Muscle layer of colon (tissue), 2 donors: ENCODE data around the gene ELOVL2.

Source experiments
- H3K27ac ChIP-seq: one replicate; pipeline ENCODE4 v1.7.0; 2013; ENCODE audit warnings: low read depth, mild to moderate bottlenecking, low read length, moderate library complexity
- H3K27me3 ChIP-seq, 2 donors: one replicate each; pipeline ENCODE4 v1.7.0; 2013; ENCODE audit warnings: low read length in 2 of 2, mild to moderate bottlenecking in 2 of 2; ENCODE audit not compliant: insufficient read depth in 2 of 2, control insufficient read depth in 1 of 2
- H3K36me3 ChIP-seq: one replicate; pipeline ENCODE4 v1.7.0; 2013; ENCODE audit warnings: mild to moderate bottlenecking, low read length; ENCODE audit not compliant: insufficient read depth
- H3K4me1 ChIP-seq: one replicate; pipeline ENCODE4 v1.7.0; 2013; ENCODE audit warnings: mild to moderate bottlenecking, low read length; ENCODE audit not compliant: insufficient read depth
- H3K4me3 ChIP-seq, 2 donors: one replicate each; pipeline ENCODE4 v1.7.0; 2013; ENCODE audit warnings: low read length in 2 of 2, low read depth in 1 of 2, mild to moderate bottlenecking in 1 of 2, moderate library complexity in 1 of 2
- H3K9ac ChIP-seq: one replicate; pipeline ENCODE4 v1.7.0; 2013; ENCODE audit warnings: low read length
- H3K9me3 ChIP-seq: one replicate; pipeline ENCODE4 v1.7.0; 2013; ENCODE audit warnings: mild to moderate bottlenecking, low read length
- donor health status: abdominal sarcoma.
- donor health status: Adenocarcinoma of cecum.

ELOVL2 gene

GRCh38 chr6:11036351-11036740, 7.8 kb downstream of the ELOVL2 start:
- H3K4me3 ChIP-seq = no peak overlapping the region
- no peaks in the 10 kb centered on the region for H3K9me3 ChIP-seq

GRCh38 chr6:11035616-11036350, 8.3 kb downstream of the ELOVL2 start:
- Histone ChIP-seq H3K4me1 (no peaks in the 10 kb centered on the region), H3K9me3 (no peaks in the 10 kb centered on the region), H3K27me3 (peaks cover 0 to 4% of the 10 kb centered on the region in 2 donors), H3K27ac (no peak overlapping the region), H3K4me3 (no peak overlapping the region), H3K36me3 (no peaks in the 10 kb centered on the region), H3K9ac (no peak overlapping the region)

More at GRCh38 chr6:11036351-11036740, 7.8 kb downstream of the ELOVL2 start:
- Histone ChIP-seq H3K27me3 (peaks cover 0 to 4% of the 10 kb centered on the region in 2 donors), H3K27ac (no peak overlapping the region), H3K4me1 (no peaks in the 10 kb centered on the region), H3K9ac (no peak overlapping the region), H3K36me3 (no peaks in the 10 kb centered on the region)

- H3K9me3 ChIP-seq = no peaks in the 10 kb centered on the region
- no peaks in the 10 kb centered on the region for H3K4me1 ChIP-seq
- no peak overlapping the region for H3K4me3 ChIP-seq
- peaks cover 0 to 3% of the 10 kb centered on the region in 2 donors for H3K27me3 ChIP-seq
- no peaks in the 10 kb centered on the region for H3K36me3 ChIP-seq
- H3K9ac ChIP-seq = no peak overlapping the region
- no peak overlapping the region for H3K27ac ChIP-seq
Measured at GRCh38 chr6:11033825-11034224, 10.3 kb downstream of the ELOVL2 start.

- no peaks in the 10 kb centered on the region for H3K27me3 ChIP-seq
- H3K9me3 ChIP-seq = no peaks in the 10 kb centered on the region
- H3K27ac ChIP-seq = no peak overlapping the region
- no peak overlapping the region for H3K4me3 ChIP-seq
- H3K9ac ChIP-seq = no peak overlapping the region
- H3K4me1 ChIP-seq = no peaks in the 10 kb centered on the region
- no peaks in the 10 kb centered on the region for H3K36me3 ChIP-seq
Measured at GRCh38 chr6:11030904-11031303, 13.2 kb downstream of the ELOVL2 start.

- Histone ChIP-seq H3K27me3 (no peaks in the 10 kb centered on the region), H3K4me3 (no peak overlapping the region), H3K4me1 (no peaks in the 10 kb centered on the region), H3K36me3 (no peaks in the 10 kb centered on the region), H3K27ac (no peak overlapping the region), H3K9ac (no peak overlapping the region), H3K9me3 (no peaks in the 10 kb centered on the region)
Measured at GRCh38 chr6:11028959-11029358, 15.1 kb downstream of the ELOVL2 start.

GRCh38 chr6:11027565-11028110, 16.5 kb downstream of the ELOVL2 start:
- Histone ChIP-seq H3K9ac (no peak overlapping the region), H3K4me3 (no peak overlapping the region), H3K27me3 (no peaks in the 10 kb centered on the region), H3K27ac (no peak overlapping the region), H3K9me3 (no peaks in the 10 kb centered on the region), H3K36me3 (no peaks in the 10 kb centered on the region), H3K4me1 (no peaks in the 10 kb centered on the region)

GRCh38 chr6:11025921-11026635, 18.0 kb downstream of the ELOVL2 start:
- no peak overlapping the region for H3K4me3 ChIP-seq
- H3K9ac ChIP-seq = no peak overlapping the region
- no peak overlapping the region for H3K27ac ChIP-seq
- H3K4me1 ChIP-seq = no peaks in the 10 kb centered on the region
- no peaks in the 10 kb centered on the region for H3K36me3 ChIP-seq
- H3K9me3 ChIP-seq = no peaks in the 10 kb centered on the region
- no peaks in the 10 kb centered on the region for H3K27me3 ChIP-seq

GRCh38 chr6:11025130-11025529, 19.0 kb downstream of the ELOVL2 start:
- Histone ChIP-seq H3K9ac (no peak overlapping the region), H3K36me3 (no peaks in the 10 kb centered on the region), H3K27me3 (no peaks in the 10 kb centered on the region), H3K9me3 (no peaks in the 10 kb centered on the region), H3K27ac (no peak overlapping the region), H3K4me3 (no peak overlapping the region), H3K4me1 (no peaks in the 10 kb centered on the region)

- Histone ChIP-seq H3K27me3 (no peaks in the 10 kb centered on the region), H3K27ac (no peak overlapping the region), H3K4me1 (no peaks in the 10 kb centered on the region), H3K36me3 (no peaks in the 10 kb centered on the region), H3K4me3 (no peak overlapping the region), H3K9ac (no peak overlapping the region), H3K9me3 (no peaks in the 10 kb centered on the region)
Measured at GRCh38 chr6:11023032-11023431, 21.1 kb downstream of the ELOVL2 start.

- no peak overlapping the region for H3K27ac ChIP-seq
- H3K36me3 ChIP-seq = no peaks in the 10 kb centered on the region
- no peaks in the 10 kb centered on the region for H3K27me3 ChIP-seq
- no peaks in the 10 kb centered on the region for H3K4me1 ChIP-seq
- no peak overlapping the region for H3K9ac ChIP-seq
- no peaks in the 10 kb centered on the region for H3K9me3 ChIP-seq
- H3K4me3 ChIP-seq = no peak overlapping the region
Measured at GRCh38 chr6:11021714-11022113, 22.4 kb downstream of the ELOVL2 start.

- H3K36me3 ChIP-seq = no peaks in the 10 kb centered on the region
- H3K9ac ChIP-seq = no peak overlapping the region
- H3K9me3 ChIP-seq = no peaks in the 10 kb centered on the region
- no peaks in the 10 kb centered on the region for H3K27me3 ChIP-seq
- no peak overlapping the region for H3K4me3 ChIP-seq
- H3K4me1 ChIP-seq = no peaks in the 10 kb centered on the region
- H3K27ac ChIP-seq = no peak overlapping the region
Measured at GRCh38 chr6:11021003-11021402, 23.1 kb downstream of the ELOVL2 start.
